ENCODE measurements around the gene OR10H5.

OR10H5 gene, protein sequence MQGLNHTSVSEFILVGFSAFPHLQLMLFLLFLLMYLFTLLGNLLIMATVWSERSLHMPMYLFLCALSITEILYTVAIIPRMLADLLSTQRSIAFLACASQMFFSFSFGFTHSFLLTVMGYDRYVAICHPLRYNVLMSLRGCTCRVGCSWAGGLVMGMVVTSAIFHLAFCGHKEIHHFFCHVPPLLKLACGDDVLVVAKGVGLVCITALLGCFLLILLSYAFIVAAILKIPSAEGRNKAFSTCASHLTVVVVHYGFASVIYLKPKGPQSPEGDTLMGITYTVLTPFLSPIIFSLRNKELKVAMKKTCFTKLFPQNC

GRCh38 chr19:15787611-15788155 lies at the start of gene OR10H5:
TSS of gene OR10H5 (plus strand) at chr19:15787661. CDS start at chr19:15794049, 6,388 bp downstream.
- Mint-ChIP-seq H3K27ac (no peak within 1 kb of the TSS), H3K36me3 (ENCODE audit: low read depth) (no peaks in the 10 kb centered on the region), H3K4me3 (no peak within 1 kb of the TSS), H3K4me1 (no peaks in the 10 kb centered on the region), H3K9me3 (peaks cover 45% of the 10 kb centered on the region), H3K27me3 (ENCODE audit: low read depth) (no peaks in the 10 kb centered on the region)
- TF ChIP-seq, protein P1, sequence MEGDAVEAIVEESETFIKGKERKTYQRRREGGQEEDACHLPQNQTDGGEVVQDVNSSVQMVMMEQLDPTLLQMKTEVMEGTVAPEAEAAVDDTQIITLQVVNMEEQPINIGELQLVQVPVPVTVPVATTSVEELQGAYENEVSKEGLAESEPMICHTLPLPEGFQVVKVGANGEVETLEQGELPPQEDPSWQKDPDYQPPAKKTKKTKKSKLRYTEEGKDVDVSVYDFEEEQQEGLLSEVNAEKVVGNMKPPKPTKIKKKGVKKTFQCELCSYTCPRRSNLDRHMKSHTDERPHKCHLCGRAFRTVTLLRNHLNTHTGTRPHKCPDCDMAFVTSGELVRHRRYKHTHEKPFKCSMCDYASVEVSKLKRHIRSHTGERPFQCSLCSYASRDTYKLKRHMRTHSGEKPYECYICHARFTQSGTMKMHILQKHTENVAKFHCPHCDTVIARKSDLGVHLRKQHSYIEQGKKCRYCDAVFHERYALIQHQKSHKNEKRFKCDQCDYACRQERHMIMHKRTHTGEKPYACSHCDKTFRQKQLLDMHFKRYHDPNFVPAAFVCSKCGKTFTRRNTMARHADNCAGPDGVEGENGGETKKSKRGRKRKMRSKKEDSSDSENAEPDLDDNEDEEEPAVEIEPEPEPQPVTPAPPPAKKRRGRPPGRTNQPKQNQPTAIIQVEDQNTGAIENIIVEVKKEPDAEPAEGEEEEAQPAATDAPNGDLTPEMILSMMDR (IDR thresholded peaks at IDR 0.05; ENCODE audit: unreplicated experiment in 3 of 3): no peak

GRCh38 chr19:15737722-15738121 lies 49.7 kb upstream of the OR10H5 start, which contains the start of gene OR10H3:
TSS of gene OR10H3 (plus strand) at chr19:15737985. CDS start at chr19:15741393, 3,408 bp downstream.
- no peak within 1 kb of the TSS for H3K4me3 Mint-ChIP-seq
- no peaks in the 10 kb centered on the region for H3K4me1 Mint-ChIP-seq
- TF ChIP-seq, protein P1 (IDR thresholded peaks at IDR 0.05; ENCODE audit: unreplicated experiment in 3 of 3): no peak
- no peaks in the 10 kb centered on the region for H3K27me3 Mint-ChIP-seq (ENCODE audit: low read depth)
- peaks cover 5% of the 10 kb centered on the region for H3K36me3 Mint-ChIP-seq (ENCODE audit: low read depth)
- peaks cover 46% of the 10 kb centered on the region for H3K9me3 Mint-ChIP-seq
- no peak within 1 kb of the TSS for H3K27ac Mint-ChIP-seq

DNA sequence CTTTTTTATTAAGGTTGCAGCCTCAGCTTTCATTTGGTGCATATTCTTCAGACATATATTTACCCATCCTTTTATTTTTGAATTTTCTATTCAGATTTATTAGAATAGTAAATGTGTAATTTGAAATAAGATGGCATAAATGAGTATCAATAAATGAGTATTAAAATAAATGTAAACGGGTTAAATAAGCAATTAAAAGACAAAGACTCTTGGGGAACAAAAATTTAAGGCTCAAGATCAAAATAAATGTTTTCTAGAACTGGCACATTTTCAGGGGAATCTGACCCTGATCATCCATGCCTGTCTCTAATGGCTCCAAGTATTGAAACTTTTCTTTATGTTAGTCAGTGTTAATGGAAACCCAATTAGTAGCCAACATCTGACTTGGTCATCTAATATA lies 46.7 kb upstream of the OR10H5 start:
- no peak overlapping the region for H3K27ac Mint-ChIP-seq
- peaks cover 5% of the 10 kb centered on the region for H3K36me3 Mint-ChIP-seq (ENCODE audit: low read depth)
- H3K27me3 Mint-ChIP-seq (ENCODE audit: low read depth): no peaks in the 10 kb centered on the region
- H3K9me3 Mint-ChIP-seq: peaks cover 47% of the 10 kb centered on the region
- no peaks in the 10 kb centered on the region for H3K4me1 Mint-ChIP-seq
- no peak overlapping the region for H3K4me3 Mint-ChIP-seq
- TF ChIP-seq, protein P1 (IDR thresholded peaks at IDR 0.05; ENCODE audit: unreplicated experiment in 3 of 3): no peak

DNA sequence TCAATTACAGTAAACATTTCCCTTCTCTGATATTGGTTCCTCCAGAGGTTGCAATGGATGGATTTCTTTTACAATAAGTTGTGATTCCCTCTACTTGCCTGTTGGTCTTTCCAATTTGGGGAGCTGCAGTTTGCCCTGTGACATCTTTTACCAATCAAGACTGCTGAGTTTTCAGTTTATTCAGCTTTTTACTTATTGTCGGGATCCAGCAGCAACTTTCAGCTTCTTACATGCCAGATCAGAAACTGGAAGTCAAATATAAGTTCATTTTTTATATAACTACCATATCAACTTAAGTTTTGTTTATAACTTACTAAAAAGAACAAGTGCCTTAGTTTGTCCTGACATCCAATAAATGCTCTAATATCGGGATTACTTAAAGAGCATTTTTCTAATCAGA lies 39.2 kb upstream of the OR10H5 start:
- H3K4me1 Mint-ChIP-seq: no peaks in the 10 kb centered on the region
- H3K9me3 Mint-ChIP-seq: peaks cover 43% of the 10 kb centered on the region
- no peaks in the 10 kb centered on the region for H3K27me3 Mint-ChIP-seq (ENCODE audit: low read depth)
- H3K4me3 Mint-ChIP-seq: no peak overlapping the region
- TF ChIP-seq, protein P1 (IDR thresholded peaks at IDR 0.05; ENCODE audit: unreplicated experiment in 3 of 3): no peak
- no peaks in the 10 kb centered on the region for H3K36me3 Mint-ChIP-seq (ENCODE audit: low read depth)
- H3K27ac Mint-ChIP-seq: no peak overlapping the region

GRCh38 chr19:15758379-15758778 lies 29.1 kb upstream of the OR10H5 start:
- TF ChIP-seq, protein P1 (IDR thresholded peaks at IDR 0.05; ENCODE audit: unreplicated experiment in 3 of 3): no peak
- Mint-ChIP-seq H3K36me3 (ENCODE audit: low read depth) (no peaks in the 10 kb centered on the region), H3K27ac (no peak overlapping the region), H3K4me1 (no peaks in the 10 kb centered on the region), H3K9me3 (peaks cover 29% of the 10 kb centered on the region), H3K4me3 (no peak overlapping the region), H3K27me3 (ENCODE audit: low read depth) (no peaks in the 10 kb centered on the region)
